ENCODE results near the gene AP2A2. TPM values are rescaled to one million over a fixed set of nuclear protein-coding genes. Genes with fewer than 3 reads are reported as not detected.
A peak's percentile ranks its signal among the peaks of the same experiment; 100 is the strongest.

The AP2A2 gene
- total RNA-seq, 1 experiment from 2014 or later, result 92.9 TPM

DNA sequence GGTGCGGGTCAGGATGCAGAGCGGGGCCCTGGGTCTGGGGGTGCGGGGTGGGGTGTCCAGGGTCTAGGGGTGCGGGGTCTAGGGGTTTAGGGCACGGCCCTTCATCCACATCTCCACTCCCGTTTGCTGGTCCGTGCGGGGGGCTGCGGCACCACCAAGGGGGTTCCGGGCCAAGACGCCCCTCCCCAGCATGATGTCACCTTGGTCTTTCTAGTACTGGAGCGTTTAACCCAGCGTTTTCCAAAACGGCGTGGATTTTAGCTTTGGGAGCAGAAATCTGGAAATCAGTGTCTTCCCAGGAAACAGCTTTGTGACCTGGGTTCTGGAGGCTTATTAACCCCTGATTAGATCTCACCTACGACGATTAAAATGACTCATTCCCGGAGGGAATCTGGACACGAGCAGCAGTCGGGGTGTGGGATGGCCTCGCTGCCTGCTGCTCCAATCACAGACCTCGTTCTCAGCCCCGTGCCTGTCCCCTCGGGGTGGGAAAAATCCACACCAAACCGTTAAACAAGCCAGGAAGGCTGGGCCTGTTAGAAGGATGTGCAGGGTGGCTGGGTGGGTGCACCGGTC lies 759 bp downstream of the AP2A2 start:
- DNase-seq, result no peak
- Mint-ChIP-seq H3K4me3 (ENCODE audit: low read depth, unreplicated experiment) (peak overlapping the region; percentile 82), H3K27ac (ENCODE audit: unreplicated experiment) (peak overlapping the region; percentile 56), H3K36me3 (ENCODE audit: insufficient read depth, unreplicated experiment) (peaks cover 31% of the 10 kb centered on the region), H3K4me1 (ENCODE audit: low read depth, unreplicated experiment) (peaks cover 17% of the 10 kb centered on the region), H3K9me3 (ENCODE audit: low read depth, unreplicated experiment) (no peaks in the 10 kb centered on the region), H3K27me3 (ENCODE audit: unreplicated experiment) (no peaks in the 10 kb centered on the region)
- intact Hi-C loops (cut with micrococcal nuclease; ENCODE audit: unreplicated experiment), result loop anchor here (10.0 kb wide), 1 partner anchor 118 kb away; no protein-coding TSS in a partner anchor
- TF ChIP-seq, protein P1, sequence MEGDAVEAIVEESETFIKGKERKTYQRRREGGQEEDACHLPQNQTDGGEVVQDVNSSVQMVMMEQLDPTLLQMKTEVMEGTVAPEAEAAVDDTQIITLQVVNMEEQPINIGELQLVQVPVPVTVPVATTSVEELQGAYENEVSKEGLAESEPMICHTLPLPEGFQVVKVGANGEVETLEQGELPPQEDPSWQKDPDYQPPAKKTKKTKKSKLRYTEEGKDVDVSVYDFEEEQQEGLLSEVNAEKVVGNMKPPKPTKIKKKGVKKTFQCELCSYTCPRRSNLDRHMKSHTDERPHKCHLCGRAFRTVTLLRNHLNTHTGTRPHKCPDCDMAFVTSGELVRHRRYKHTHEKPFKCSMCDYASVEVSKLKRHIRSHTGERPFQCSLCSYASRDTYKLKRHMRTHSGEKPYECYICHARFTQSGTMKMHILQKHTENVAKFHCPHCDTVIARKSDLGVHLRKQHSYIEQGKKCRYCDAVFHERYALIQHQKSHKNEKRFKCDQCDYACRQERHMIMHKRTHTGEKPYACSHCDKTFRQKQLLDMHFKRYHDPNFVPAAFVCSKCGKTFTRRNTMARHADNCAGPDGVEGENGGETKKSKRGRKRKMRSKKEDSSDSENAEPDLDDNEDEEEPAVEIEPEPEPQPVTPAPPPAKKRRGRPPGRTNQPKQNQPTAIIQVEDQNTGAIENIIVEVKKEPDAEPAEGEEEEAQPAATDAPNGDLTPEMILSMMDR (IDR thresholded peaks at IDR 0.05; ENCODE audit: unreplicated experiment), result no peak
- BruUV-seq (replicated peaks), result TSS peak; percentile 22
- CTCF ChIA-PET, result interaction anchor here (1.2 kb wide), 1 partner anchor 26 kb away, joined by 3 read pairs; no protein-coding TSS in a partner anchor

DNA sequence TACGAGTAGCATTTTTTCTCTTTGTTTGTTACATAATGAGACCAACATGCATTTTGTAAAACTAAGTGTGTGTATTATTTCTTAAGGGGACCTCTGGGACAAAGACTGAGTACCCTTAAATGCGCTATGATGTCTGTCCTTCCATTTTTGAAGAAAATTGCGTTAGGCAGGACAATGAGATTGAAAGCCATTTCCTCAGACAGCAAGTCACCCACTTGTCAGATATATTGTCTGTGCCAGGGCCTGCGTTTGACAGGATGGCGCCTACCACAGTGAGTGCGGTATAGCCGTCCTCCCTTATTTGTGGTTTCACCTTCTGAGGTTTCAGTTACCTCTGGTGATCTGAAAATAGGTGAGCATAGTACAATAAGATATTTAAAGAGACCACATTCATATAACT lies 2.2 kb downstream of the AP2A2 start:
- no peak for DNase-seq
- Mint-ChIP-seq H3K4me1 (ENCODE audit: low read depth, unreplicated experiment) (peaks cover 17% of the 10 kb centered on the region), H3K36me3 (ENCODE audit: insufficient read depth, unreplicated experiment) (peaks cover 36% of the 10 kb centered on the region), H3K27me3 (ENCODE audit: unreplicated experiment) (no peaks in the 10 kb centered on the region), H3K4me3 (ENCODE audit: low read depth, unreplicated experiment) (no peak overlapping the region), H3K27ac (ENCODE audit: unreplicated experiment) (no peak overlapping the region), H3K9me3 (ENCODE audit: low read depth, unreplicated experiment) (no peaks in the 10 kb centered on the region)
- BruUV-seq (replicated peaks), result no TSS peak
- TF ChIP-seq, protein P1 (IDR thresholded peaks at IDR 0.05; ENCODE audit: unreplicated experiment), result no peak
- intact Hi-C loops (cut with micrococcal nuclease; ENCODE audit: unreplicated experiment), result loop anchor here (10.0 kb wide), 1 partner anchor 117 kb away; no protein-coding TSS in a partner anchor
- CTCF ChIA-PET, result no interaction called here

DNA sequence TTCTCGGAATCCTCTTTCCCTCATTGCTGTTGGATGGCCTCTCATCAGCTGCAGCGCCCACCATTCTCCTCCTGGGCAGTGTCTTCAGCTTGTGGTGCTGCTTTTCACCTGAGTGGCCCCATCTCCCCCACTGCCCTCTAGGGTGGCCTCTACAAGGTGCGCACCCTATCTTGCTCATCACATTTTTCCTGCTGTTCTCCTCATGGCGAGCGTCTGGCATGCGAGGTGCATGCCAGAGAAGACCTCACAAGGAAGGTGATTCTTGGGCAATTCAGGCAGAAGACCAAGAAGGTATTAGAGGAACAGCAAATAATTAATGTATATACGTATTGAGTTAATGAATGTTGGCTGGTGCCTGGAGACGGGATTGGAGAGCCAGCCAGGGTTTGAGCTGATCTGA lies 3.1 kb downstream of the AP2A2 start:
- BruUV-seq (replicated peaks), result no TSS peak
- TF ChIP-seq, protein P1 (IDR thresholded peaks at IDR 0.05; ENCODE audit: unreplicated experiment), result no peak
- Mint-ChIP-seq H3K4me3 (ENCODE audit: low read depth, unreplicated experiment) (peak overlapping the region; percentile 22), H3K4me1 (ENCODE audit: low read depth, unreplicated experiment) (peaks cover 17% of the 10 kb centered on the region), H3K27me3 (ENCODE audit: unreplicated experiment) (no peaks in the 10 kb centered on the region), H3K9me3 (ENCODE audit: low read depth, unreplicated experiment) (no peaks in the 10 kb centered on the region), H3K27ac (ENCODE audit: unreplicated experiment) (no peak overlapping the region), H3K36me3 (ENCODE audit: insufficient read depth, unreplicated experiment) (peaks cover 38% of the 10 kb centered on the region)
- no peak for DNase-seq
- intact Hi-C loops (cut with micrococcal nuclease; ENCODE audit: unreplicated experiment), result loop anchor here (10.0 kb wide), 1 partner anchor 116 kb away; no protein-coding TSS in a partner anchor
- CTCF ChIA-PET, result no interaction called here

DNA sequence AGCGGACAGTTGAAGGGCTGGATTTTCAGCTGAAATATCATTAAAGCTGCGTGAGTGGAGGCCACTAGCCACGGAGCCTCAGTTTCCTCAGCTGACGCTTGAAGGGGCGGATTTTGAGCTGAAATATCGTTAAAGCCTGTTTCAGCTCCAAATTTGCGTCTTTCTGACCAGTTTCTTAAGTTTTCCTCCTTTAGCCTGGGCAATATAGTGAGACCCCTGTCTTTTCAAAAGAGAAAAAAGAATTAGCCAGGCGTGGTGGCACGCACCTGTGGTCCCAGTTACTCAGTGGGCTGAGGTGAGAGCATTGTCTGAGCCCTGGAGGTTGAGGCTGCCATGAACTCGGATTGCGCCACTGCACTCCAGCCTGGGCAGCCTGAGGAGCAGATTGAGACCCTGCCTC lies 3.7 kb downstream of the AP2A2 start:
- intact Hi-C loops (cut with micrococcal nuclease; ENCODE audit: unreplicated experiment), result loop anchor here (10.0 kb wide), 1 partner anchor 115 kb away; no protein-coding TSS in a partner anchor
- TF ChIP-seq, protein P1 (IDR thresholded peaks at IDR 0.05; ENCODE audit: unreplicated experiment), result no peak
- H3K4me3 Mint-ChIP-seq (ENCODE audit: low read depth, unreplicated experiment), result no peak overlapping the region
- no TSS peak for BruUV-seq (replicated peaks)
- DNase-seq, result no peak
- CTCF ChIA-PET, result interaction anchor here (0.7 kb wide), 1 partner anchor 228 kb away, joined by 7 read pairs; no protein-coding TSS in a partner anchor
- H3K36me3 Mint-ChIP-seq (ENCODE audit: insufficient read depth, unreplicated experiment), result peaks cover 38% of the 10 kb centered on the region
- H3K27ac Mint-ChIP-seq (ENCODE audit: unreplicated experiment), result no peak overlapping the region
- no peaks in the 10 kb centered on the region for H3K9me3 Mint-ChIP-seq (ENCODE audit: low read depth, unreplicated experiment)
- peaks cover 17% of the 10 kb centered on the region for H3K4me1 Mint-ChIP-seq (ENCODE audit: low read depth, unreplicated experiment)
- no peaks in the 10 kb centered on the region for H3K27me3 Mint-ChIP-seq (ENCODE audit: unreplicated experiment)
